Stimulated activated CD8-positive, alpha-beta memory T cell treated with anti-CD3 and anti-CD28 coated beads, Interleukin-4, amount 100 ng/mL, for 48 hours (primary cell): ENCODE data around the gene TBC1D9B.

Source experiments
- DNase-seq: peaks from one replicate; pipeline ENCODE4 v3.0.0-alpha.2; 2020

Gene TBC1D9B

DNA sequence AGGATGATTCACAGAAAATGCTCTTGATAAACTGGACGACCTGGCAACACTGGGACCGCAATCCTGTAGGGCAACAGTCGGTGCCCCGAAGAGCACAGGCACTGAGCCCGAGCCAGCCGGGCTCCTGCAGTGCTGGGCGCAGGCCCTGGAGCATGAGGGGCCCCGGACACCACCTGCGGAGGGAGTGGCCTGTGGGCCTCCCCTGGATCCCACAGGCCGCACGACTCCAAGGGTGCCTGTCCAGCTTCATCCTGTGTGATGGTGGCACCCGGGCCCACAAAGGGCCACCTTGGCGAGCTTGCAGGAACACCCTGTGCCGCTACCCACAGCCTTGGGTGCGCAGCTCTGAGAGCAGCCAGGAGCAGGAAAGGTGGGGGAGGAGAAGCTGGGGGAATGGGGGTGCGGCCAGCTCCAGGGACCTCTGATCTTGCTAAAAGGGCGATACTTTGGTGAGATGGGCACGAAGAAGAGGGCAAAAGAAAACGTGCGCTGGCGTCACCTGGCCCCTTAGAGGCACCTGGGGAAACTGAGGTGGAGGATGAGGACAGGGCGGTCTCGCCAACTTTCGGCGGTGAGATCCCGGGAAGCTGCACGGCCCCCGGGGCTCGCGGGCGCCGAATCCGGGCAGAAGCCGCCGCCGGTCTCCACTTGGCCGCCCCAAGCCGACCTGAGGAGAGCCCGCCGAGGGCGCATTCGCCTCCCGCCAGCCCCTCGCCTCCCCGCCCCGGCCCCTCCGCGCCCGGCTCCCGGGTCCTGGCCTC lies 722 bp downstream of the TBC1D9B start:
- peak; percentile 41 for DNase-seq

GRCh38 chr5:179906294-179906794 lies 1.4 kb downstream of the TBC1D9B start:
- DNase-seq = peak; percentile 31

- no peak for DNase-seq
These were observed 2.5 kb downstream of the TBC1D9B start for GRCh38 chr5:179905161-179905560.

- no peak for DNase-seq
These were observed 3.1 kb downstream of the TBC1D9B start for GRCh38 chr5:179904463-179905160.

DNA sequence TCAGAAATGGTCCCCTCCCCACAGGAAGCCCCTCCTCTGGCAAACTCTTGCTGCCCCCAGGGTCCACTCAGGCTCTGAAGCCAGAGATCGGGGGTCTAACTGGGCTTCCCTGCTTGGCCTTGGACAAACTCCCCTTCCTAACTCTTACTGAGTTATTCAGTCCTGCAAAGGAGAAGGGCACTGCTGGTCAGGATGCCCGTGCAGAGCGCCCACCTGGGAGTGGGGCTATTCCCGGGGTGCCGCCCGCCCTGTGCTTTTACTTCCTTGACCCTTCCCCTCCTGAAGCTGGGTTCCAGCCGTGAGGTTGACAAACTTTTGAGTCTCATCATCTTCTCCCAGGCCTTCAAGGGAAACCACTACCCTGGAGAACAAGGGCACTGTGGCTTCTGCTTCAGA lies 4.9 kb downstream of the TBC1D9B start:
- no peak for DNase-seq

DNA sequence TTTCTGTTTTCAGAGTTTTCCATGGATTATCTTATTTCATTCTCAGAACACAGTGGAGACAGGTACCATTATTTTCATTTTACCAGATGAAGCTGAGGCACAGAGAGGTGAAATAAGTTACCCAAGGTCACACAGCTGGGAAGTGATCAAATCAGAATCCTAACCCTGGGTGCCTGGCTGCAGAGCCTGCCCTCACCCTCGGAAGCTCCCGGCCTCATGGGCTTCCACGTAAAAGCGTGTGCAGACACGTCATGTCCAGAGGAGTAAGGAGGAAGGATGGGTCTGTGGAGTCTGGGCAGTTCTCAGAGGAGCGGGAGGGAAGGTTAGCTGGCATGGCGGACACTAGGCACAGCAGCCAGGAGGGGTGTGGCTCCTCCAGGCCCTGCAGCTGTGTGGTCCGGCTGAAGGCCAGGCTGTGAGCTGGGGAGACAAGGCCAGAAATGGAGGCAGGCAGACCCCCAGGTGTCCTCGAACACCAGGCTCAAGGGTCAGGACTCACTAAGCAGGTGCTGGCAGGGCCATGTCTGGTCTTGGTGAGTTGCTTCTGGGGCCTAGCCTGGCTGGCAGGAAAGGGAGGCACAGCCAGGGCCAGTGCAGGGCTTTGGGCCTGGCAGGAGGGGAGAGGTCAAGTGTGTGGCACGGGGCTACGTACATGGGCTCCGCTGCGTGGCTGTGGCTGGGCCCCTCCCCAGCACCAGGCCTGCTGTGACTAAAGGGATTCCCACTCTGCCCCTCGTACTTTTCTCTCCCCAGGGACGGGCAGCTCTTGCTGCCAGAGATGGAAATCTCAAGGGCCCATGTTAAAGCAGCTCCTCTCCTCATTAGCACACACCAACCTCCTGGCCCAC lies 5.6 kb downstream of the TBC1D9B start:
- DNase-seq = no peak

- no peak for DNase-seq
These were observed 6.2 kb downstream of the TBC1D9B start for GRCh38 chr5:179901462-179901861.

GRCh38 chr5:179900711-179901110 lies 7.0 kb downstream of the TBC1D9B start:
- no peak for DNase-seq

DNA sequence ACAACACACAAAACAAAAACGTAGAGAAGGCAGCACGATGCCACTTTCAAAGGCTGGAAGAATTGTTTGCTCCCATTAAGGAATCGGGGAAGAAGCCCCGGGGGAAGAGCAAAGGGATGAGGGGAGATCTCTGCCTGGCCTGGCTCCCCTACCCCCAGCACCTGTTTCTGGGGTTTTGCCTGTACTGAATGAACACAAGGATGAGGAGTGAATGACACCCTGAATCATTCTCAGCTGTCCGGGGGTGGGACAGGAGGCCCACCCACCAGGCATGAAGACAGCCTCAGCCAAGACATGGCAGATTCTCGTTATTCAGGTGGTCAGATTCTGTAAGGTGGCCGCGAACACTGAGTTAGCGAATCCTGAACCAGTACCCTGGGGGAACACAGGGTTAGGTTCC lies 7.5 kb downstream of the TBC1D9B start:
- DNase-seq = no peak

DNA sequence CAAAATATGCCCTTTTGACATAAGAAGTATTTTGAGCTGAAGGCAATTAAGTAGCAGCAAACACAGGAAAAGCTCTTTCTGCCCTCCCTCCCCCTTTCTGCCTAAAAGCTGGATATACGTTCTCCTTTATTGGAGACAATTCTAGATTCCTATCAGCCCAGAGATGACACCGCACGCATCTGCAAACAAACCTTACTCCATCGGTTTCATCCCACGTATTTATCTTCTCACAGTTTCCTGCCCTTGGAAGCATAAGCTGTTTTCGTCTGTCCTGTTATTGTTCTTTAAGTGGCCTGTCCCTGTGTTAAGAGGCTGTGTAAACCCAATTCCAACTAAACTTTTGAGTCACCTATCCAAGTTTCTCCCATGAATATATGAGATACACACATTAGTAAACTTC lies 11.8 kb downstream of the TBC1D9B start:
- DNase-seq = no peak

DNA sequence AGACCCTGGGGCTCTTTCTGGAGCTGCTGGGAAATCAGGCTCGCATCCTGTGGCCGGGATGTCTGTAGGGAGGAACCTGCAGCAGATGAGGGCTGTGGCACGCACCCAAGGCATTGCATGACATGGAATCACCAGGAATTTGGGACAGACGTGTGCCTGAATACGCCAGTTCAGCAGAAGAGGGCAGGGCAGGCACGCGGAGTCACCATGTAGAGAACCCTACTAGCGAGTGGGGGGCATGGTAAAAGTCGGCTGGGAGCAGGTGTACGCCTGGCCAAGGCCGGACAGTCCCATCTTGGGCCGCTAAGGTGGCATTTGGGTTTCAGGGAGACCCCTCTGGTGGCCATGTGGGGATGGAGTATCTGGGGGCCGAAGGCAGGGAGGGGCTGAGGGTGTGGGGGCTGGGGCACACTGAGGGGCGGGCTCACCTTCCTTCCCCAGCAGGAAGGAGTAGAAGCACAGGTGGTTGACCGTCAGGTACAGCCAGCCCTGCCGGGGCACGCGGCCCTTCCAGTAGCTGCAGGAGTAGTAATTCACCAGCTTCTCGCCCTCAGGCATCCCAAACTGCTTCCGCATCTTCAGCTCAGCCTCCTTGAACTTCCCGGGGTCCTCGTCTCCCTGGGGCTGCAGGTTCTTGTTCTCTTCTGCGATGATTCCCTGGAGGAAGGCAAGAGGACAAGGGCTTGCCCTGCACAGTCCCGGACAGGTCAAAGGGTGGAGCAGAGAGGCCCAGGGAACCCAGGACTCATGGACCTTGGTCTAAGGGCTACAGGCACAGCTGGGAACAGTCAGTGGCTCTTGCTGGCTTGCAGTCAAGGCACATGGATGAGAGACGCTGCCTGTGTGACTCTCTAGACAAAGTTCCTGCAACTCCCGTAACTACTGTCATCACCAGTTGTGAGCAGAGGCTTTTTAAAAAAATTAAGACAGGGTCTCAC lies 13.5 kb downstream of the TBC1D9B start:
- DNase-seq = no peak

DNA sequence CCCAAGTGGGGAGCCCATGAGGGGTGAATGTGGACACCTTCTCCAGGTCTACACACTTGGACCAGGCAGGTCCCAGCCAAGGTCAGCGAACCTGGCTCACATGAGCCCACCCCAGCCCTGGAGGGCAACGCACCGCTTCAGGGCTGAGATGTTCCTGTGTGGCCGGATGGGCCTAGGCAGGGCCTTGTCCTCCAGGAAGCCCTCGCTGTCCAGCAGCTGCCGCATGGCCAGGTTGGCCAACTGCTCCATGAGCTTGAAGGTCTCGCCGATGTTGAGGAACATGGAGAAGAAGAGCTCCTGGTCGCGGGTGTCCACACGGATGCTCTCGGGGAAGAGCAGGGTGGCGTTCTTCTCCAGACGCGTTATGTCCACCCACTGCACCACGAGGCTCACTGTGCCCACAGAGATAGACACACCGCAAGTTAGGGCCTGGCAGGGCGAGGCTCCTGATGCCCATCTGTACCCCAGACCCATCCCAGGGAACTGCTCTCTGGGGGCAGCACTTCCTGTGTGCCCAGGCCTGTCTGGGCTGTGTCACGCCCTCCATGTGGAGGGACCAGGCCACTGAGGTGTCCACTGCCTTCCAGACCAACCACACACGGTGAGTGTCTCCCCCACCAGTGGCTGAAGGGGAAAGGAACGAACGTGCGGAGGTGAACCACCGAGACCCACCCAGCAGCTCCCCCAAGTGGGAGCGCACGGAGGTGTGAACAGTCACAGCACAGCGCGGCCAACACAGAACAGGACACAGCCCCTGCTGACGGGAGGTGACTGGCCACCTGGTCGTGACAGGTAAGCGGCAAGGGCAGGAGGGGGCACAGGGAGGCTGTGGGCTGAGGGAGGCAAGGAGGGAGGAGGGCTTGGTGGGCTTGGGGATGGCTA lies 14.4 kb downstream of the TBC1D9B start:
- no peak for DNase-seq

DNA sequence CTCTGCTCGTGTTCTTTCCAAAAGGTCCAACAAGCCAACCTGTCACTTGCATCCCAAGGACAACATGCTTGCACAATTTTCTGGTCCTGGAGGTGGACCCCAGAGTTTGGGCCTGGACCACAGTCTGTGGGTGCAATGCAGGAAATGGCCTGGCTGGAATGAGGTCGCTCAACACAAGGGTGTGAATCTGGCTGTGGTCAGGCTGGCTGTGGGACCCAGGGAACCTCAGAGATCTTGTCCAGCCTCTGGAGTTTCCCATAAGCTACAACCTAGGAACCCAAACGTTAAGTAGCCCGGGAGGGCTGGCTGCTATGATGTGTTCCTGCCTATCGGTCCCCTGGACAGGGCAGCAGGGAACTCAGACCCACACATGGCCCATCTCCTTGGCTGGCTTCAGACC lies 15.4 kb downstream of the TBC1D9B start:
- no peak for DNase-seq

DNA sequence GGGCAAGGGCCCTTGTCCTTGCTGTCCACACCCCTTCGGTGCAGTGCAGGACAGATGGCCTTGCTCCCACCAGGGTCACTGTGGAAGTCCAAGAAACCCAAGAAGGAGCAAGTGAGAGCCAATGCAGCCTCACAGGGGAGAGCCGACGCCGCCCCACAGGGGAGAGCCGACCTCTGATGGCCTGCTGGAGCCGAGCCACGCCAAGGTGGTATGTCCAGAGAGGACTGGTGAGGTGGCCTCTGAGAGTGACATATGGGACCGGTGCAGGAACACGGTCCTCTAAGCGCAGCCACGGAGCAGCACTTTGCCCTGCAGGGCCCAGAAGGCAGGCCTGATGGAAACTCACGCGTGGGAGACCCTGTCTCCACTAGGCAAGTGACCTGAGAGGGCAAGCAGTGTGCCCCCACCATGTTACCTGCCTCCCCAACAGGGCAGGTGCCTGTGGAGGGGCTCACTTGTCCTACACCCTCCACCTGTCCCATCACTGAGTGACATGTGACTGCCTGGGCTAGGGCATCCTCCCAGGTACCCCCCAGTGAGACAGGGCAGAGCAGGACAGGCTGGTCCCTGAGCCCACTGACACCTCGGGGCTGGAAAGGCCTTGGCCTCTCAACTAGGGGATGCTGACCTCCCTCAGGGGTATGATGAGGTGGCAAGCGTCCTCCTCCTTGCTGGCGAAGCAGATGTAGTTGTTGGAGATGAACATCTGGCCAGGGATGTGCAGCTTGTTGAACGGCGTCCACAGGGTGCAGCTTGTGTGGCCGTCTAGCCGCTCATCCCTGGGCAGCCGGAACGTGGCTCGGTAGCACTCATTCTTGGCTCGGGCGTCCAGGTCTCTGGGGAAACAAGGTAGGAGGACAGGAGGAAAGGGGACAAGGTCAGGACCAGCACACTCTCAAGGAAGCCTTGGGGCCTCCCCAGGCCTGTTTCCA lies 16.7 kb downstream of the TBC1D9B start:
- DNase-seq = no peak

GRCh38 chr5:179889885-179890284 lies 17.8 kb downstream of the TBC1D9B start:
- no peak for DNase-seq

- no peak for DNase-seq
These were observed 19.9 kb downstream of the TBC1D9B start for GRCh38 chr5:179887802-179888201.

DNA sequence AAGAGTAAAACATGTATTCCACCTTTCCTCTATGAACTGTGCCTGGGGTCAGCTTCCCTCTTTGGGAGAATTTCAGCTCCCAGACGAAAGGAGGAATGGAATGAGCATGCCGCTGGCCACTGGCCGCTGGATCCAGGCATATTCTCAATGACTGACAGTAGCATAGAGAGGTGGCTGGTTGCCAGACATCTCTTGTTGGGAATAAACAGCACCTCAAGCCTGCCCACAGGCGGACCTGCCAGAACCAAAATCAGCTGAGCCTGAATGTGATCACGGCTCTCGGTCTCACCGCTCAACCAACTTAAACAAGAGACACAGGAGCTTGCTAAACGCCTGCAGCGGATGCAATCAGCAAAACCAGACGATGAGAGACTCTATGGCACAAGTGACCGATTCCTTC lies 20.6 kb downstream of the TBC1D9B start:
- no peak for DNase-seq

- DNase-seq = no peak
These were observed 21.3 kb downstream of the TBC1D9B start for GRCh38 chr5:179886190-179886911.

DNA sequence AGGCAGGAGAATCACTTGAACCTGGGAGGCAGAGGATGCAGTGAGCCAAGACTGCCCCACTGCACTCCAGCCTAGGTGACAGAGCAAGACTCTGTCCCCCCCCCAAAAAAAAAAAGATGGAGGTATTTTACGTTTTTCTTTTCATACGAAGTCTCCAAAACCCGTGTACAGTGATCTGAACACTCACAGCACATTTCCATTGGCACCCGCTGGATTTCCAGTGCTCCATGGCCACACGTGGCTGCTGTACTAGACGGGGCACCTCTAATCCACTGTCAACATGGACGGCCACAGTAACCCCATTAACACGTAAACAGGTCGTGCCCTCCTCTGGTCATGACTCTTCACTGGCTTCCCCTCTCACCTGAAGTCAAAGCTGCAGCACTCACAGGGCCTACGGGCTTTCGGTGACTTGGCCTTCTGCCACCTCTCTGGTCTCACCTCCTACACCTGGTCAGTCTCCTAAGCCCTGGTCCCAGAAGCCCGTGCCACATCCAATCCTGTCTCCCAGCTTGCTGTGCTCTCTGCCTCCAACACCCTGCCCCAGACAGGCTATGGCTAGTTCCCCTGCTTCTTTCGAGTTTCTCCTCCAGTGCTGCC lies 22.1 kb downstream of the TBC1D9B start:
- no peak for DNase-seq
